ENCODE measurements around the gene ALOX15B.

The ALOX15B gene

DNA sequence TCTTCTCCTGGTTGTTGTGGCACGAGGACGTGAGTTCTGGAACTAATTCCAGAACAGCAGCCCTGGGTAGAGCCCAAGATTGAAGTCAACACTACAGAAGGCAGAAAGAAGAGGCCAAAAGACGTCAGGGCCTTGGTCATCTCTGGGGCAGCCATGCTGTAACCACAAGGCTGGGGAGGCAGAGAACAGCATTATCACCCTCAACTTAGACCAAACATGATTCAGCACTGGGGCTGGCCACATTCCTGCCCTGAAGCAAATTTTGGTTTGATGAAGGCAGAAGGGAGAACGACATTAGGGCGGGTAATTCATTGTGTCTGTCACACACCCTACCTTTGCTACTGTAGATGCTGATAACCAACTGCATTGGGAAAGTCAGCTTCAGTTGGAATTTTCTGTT is 9.7 kb upstream of the ALOX15B start:
- Histone ChIP-seq H3K4me3 (ENCODE audit: low read depth, low read length) (no peak overlapping the region), H3K27me3 (ENCODE audit: control insufficient read depth, insufficient read depth, low read length) (peaks cover 3% of the 10 kb centered on the region), H3K4me1 (ENCODE audit: control insufficient read depth, insufficient read depth, low read length) (peaks cover under 1% of the 10 kb centered on the region), H3K9ac (ENCODE audit: low read depth, low read length) (no peak overlapping the region), H3K36me3 (ENCODE audit: control insufficient read depth, insufficient read depth, low read length) (no peaks in the 10 kb centered on the region), H3K9me3 (ENCODE audit: control insufficient read depth, insufficient read depth, low read length) (no peaks in the 10 kb centered on the region)

DNA sequence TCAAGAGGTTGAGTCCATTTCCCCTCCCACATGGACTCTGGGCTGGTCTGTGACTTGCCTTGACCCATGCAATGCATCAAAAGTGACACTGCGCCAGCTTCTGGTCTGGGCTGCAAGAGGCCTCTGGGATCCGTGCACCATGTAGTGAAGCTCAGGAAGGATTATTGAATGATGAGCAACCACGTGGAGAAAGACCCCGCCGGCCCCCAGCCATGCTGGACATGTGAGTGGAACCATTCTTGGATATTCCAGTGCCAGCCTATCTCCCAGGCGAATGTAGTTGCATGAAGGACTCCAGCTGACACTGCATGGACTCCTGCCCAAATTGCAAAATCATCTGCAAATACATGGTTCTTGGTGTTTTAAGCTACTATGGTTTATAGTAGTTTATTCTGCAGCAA is 7.6 kb upstream of the ALOX15B start:
- Histone ChIP-seq H3K9ac (ENCODE audit: low read depth, low read length) (no peak overlapping the region), H3K27me3 (ENCODE audit: control insufficient read depth, insufficient read depth, low read length) (peaks cover 3% of the 10 kb centered on the region), H3K9me3 (ENCODE audit: control insufficient read depth, insufficient read depth, low read length) (no peaks in the 10 kb centered on the region), H3K4me3 (ENCODE audit: low read depth, low read length) (no peak overlapping the region), H3K36me3 (ENCODE audit: control insufficient read depth, insufficient read depth, low read length) (no peaks in the 10 kb centered on the region), H3K4me1 (ENCODE audit: control insufficient read depth, insufficient read depth, low read length) (no peaks in the 10 kb centered on the region)

DNA sequence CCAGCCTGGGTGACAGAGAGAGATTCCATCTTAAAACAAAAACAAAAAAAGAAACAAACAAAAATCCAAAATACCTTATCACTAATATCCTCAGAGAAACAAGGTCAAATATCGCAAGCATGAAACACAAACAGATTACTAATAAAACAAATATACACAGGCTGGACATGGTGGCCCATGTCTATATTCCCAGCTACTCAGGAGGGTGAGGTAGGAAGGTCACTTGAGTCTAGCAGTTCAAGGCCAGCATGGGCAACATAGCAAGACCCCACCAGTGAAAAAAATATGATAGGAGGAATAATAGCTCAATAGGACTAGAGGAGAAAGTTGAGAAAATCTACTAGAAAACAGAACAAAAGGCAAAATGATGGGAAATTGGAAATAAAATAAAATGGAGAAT is 6.9 kb upstream of the ALOX15B start:
- Histone ChIP-seq H3K9ac (ENCODE audit: low read depth, low read length) (no peak overlapping the region), H3K9me3 (ENCODE audit: control insufficient read depth, insufficient read depth, low read length) (no peaks in the 10 kb centered on the region), H3K4me1 (ENCODE audit: control insufficient read depth, insufficient read depth, low read length) (no peaks in the 10 kb centered on the region), H3K4me3 (ENCODE audit: low read depth, low read length) (no peak overlapping the region), H3K36me3 (ENCODE audit: control insufficient read depth, insufficient read depth, low read length) (no peaks in the 10 kb centered on the region), H3K27me3 (ENCODE audit: control insufficient read depth, insufficient read depth, low read length) (peaks cover 3% of the 10 kb centered on the region)

DNA sequence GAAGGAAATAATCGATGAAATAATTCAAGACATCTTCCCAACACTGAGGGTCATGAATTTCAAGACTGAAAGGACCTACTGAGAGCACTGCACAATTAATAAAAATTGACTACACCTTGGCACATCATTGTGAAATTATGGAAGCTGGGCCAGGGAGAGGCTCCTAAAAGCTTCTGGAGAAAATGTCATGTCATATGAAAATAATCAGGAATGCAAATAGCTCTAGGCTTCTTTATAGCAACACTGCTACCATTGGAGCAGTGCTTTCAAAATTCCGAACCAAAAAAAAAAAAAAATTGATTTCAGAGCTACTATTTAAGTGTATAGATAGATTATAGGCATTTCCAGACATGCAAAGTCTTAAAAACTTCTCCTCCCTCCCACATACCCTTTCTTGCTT is 6.4 kb upstream of the ALOX15B start:
- Histone ChIP-seq H3K9ac (ENCODE audit: low read depth, low read length) (no peak overlapping the region), H3K27me3 (ENCODE audit: control insufficient read depth, insufficient read depth, low read length) (peaks cover 3% of the 10 kb centered on the region), H3K36me3 (ENCODE audit: control insufficient read depth, insufficient read depth, low read length) (no peaks in the 10 kb centered on the region), H3K4me3 (ENCODE audit: low read depth, low read length) (no peak overlapping the region), H3K4me1 (ENCODE audit: control insufficient read depth, insufficient read depth, low read length) (no peaks in the 10 kb centered on the region), H3K9me3 (ENCODE audit: control insufficient read depth, insufficient read depth, low read length) (no peaks in the 10 kb centered on the region)

DNA sequence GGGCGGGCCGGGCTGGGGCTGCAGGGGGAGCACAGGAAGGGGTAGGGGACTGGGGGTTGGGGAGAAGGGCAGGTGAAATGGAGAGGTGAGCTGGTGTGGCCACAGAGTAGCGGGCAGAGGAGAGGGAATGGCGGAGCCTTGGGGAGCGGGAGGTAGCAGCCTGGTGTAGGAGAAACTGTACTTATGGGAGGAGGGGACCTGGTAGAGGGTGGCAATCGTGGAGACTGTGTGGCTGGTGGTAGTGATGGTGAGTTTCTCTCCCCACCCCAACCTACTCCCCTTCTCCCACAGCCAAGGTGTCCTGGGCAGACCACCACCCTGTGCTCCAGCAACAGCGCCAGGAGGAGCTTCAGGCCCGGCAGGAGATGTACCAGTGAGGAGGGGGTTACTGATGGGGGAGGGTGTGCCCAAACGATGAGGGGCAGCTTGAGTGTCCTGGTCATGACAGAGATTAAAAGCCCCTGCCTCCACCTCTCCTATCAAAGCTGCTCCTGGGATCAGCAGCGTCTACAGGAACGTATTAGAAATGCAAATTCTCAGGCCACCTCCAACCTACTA is 831 bp downstream of the ALOX15B start:
- Histone ChIP-seq H3K9me3 (ENCODE audit: control insufficient read depth, insufficient read depth, low read length) (no peaks in the 10 kb centered on the region), H3K9ac (ENCODE audit: low read depth, low read length) (no peak overlapping the region), H3K36me3 (ENCODE audit: control insufficient read depth, insufficient read depth, low read length) (no peaks in the 10 kb centered on the region), H3K27me3 (ENCODE audit: control insufficient read depth, insufficient read depth, low read length) (peaks cover 9% of the 10 kb centered on the region), H3K4me1 (ENCODE audit: control insufficient read depth, insufficient read depth, low read length) (no peaks in the 10 kb centered on the region), H3K4me3 (ENCODE audit: low read depth, low read length) (peak overlapping the region; percentile 36)

DNA sequence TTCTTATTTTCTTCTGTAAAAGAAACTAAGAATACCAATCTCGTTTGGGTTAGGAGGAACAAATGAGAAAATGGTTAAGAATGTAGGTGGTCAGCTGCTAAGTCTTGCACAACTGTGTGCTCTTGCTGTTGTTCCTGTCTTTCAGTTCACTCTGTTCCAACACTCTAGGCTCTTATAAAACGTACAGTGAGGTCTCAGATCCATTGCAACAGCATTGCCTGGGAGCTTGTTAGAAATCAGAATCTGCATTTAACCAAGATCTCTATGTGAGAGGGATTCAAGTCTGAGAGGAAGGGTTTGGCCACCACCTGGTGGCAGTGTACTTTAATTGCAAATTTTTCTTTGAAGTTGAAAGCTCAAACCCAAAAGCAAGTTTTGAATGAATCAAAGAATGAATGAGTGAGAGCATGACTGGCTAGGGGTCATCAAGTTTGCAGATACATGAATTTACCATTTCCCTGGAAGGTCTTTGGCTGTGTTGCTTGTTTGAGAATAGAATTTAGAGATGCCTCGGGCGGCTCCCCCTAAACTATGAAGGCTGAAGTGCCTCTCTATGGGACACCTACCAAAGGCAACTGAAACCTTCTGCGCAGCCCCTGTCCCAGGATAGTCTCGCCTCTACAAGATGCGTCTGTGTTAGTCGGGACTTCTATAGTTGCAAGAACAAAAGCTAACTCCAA is 2.5 kb downstream of the ALOX15B start:
- H3K27me3 ChIP-seq (ENCODE audit: control insufficient read depth, insufficient read depth, low read length) = peaks cover 9% of the 10 kb centered on the region
- H3K4me3 ChIP-seq (ENCODE audit: low read depth, low read length) = no peak overlapping the region
- H3K9me3 ChIP-seq (ENCODE audit: control insufficient read depth, insufficient read depth, low read length) = no peaks in the 10 kb centered on the region
- H3K9ac ChIP-seq (ENCODE audit: low read depth, low read length) = no peak overlapping the region
- no peaks in the 10 kb centered on the region for H3K36me3 ChIP-seq (ENCODE audit: control insufficient read depth, insufficient read depth, low read length)
- no peaks in the 10 kb centered on the region for H3K4me1 ChIP-seq (ENCODE audit: control insufficient read depth, insufficient read depth, low read length)

DNA sequence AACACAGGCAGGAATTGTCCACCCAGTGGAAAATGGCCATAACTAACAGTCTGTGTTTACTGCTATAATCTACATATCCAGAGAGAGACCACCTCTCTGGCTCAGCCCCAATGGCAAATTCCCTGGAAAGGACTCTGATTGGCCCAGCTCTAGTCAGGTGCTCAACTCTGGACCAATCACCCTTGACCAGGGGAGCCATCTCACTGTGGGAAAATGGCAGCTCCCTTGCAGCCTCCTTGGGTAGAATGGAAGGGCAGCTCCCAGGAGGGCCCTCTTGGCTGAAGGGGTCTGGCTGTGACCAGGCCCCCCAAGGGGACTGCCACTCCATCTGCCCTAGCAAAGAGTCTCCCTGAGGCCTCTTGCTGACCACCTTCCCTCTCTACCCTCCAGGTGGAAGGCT is 3.1 kb downstream of the ALOX15B start:
- H3K4me1 ChIP-seq (ENCODE audit: control insufficient read depth, insufficient read depth, low read length) = no peaks in the 10 kb centered on the region
- H3K9ac ChIP-seq (ENCODE audit: low read depth, low read length) = no peak overlapping the region
- peaks cover 9% of the 10 kb centered on the region for H3K27me3 ChIP-seq (ENCODE audit: control insufficient read depth, insufficient read depth, low read length)
- H3K9me3 ChIP-seq (ENCODE audit: control insufficient read depth, insufficient read depth, low read length) = no peaks in the 10 kb centered on the region
- no peaks in the 10 kb centered on the region for H3K36me3 ChIP-seq (ENCODE audit: control insufficient read depth, insufficient read depth, low read length)
- no peak overlapping the region for H3K4me3 ChIP-seq (ENCODE audit: low read depth, low read length)

DNA sequence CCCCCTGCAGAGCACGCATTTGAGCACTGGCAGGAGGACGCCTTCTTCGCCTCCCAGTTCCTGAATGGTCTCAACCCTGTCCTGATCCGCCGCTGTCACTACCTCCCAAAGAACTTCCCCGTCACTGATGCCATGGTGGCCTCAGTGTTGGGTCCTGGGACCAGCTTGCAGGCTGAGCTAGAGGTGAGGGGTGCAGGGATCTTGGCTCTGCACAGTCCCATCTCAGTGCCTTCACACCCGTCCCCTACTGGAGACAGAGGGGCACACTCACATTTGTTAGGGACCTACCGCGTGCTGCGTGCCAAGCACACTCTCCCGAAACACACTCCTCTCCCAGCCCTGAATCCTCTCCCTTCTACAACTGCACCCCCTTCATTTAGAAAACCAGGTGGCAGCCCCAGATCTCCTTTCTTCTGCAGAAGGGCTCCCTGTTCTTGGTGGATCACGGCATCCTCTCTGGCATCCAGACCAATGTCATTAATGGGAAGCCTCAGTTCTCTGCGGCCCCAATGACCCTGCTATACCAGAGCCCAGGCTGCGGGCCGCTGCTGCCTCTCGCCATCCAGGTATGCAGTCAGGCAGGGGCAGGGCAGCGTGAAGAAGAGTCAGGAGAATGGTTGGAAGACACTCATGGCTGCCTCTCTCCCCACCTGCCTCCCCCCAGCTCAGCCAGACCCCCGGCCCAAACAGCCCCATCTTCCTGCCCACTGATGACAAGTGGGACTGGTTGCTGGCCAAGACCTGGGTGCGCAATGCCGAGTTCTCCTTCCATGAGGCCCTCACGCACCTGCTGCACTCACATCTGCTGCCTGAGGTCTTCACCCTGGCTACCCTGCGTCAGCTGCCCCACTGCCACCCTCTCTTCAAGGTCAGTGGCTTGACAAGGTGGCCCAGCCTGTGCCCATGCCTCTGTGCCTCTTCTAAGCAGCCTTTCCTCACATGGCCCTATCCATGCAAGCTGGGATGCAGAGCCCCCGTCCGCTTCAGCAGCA is 6.3 kb downstream of the ALOX15B start:
- no peaks in the 10 kb centered on the region for H3K4me1 ChIP-seq (ENCODE audit: control insufficient read depth, insufficient read depth, low read length)
- H3K36me3 ChIP-seq (ENCODE audit: control insufficient read depth, insufficient read depth, low read length) = no peaks in the 10 kb centered on the region
- H3K4me3 ChIP-seq (ENCODE audit: low read depth, low read length) = no peak overlapping the region
- H3K27me3 ChIP-seq (ENCODE audit: control insufficient read depth, insufficient read depth, low read length) = peaks cover 4% of the 10 kb centered on the region
- H3K9ac ChIP-seq (ENCODE audit: low read depth, low read length) = no peak overlapping the region
- no peaks in the 10 kb centered on the region for H3K9me3 ChIP-seq (ENCODE audit: control insufficient read depth, insufficient read depth, low read length)

DNA sequence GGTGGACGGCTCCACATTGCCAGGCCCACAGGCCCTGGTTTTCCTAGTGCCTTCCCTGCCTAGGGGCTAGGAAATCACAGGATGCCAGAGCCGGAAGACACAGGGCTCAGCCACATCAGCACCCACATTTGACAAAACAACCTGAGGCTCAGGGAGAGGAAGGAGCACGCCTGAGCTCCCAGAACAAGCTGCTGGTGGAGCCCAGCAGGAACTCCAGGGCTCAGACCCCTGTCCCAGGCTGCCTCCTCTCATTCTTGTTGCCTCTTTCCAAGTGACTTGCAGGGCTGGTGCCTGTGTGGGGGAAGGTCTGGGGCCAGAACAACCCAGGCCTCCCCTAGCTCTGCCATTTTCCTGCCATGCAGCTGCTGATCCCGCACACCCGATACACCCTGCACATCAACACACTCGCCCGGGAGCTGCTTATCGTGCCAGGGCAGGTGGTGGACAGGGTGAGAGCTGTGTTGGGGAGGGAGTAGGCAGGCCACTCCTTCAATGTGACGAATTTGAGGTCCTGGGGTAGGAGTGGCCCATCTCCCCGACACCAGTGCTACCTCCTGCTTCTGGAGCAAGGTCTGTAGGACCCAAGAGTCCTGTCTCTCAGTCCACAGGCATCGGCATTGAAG is 7.6 kb downstream of the ALOX15B start:
- H3K9ac ChIP-seq (ENCODE audit: low read depth, low read length) = no peak overlapping the region
- no peaks in the 10 kb centered on the region for H3K27me3 ChIP-seq (ENCODE audit: control insufficient read depth, insufficient read depth, low read length)
- no peaks in the 10 kb centered on the region for H3K36me3 ChIP-seq (ENCODE audit: control insufficient read depth, insufficient read depth, low read length)
- H3K4me3 ChIP-seq (ENCODE audit: low read depth, low read length) = no peak overlapping the region
- no peaks in the 10 kb centered on the region for H3K4me1 ChIP-seq (ENCODE audit: control insufficient read depth, insufficient read depth, low read length)
- no peaks in the 10 kb centered on the region for H3K9me3 ChIP-seq (ENCODE audit: control insufficient read depth, insufficient read depth, low read length)

DNA sequence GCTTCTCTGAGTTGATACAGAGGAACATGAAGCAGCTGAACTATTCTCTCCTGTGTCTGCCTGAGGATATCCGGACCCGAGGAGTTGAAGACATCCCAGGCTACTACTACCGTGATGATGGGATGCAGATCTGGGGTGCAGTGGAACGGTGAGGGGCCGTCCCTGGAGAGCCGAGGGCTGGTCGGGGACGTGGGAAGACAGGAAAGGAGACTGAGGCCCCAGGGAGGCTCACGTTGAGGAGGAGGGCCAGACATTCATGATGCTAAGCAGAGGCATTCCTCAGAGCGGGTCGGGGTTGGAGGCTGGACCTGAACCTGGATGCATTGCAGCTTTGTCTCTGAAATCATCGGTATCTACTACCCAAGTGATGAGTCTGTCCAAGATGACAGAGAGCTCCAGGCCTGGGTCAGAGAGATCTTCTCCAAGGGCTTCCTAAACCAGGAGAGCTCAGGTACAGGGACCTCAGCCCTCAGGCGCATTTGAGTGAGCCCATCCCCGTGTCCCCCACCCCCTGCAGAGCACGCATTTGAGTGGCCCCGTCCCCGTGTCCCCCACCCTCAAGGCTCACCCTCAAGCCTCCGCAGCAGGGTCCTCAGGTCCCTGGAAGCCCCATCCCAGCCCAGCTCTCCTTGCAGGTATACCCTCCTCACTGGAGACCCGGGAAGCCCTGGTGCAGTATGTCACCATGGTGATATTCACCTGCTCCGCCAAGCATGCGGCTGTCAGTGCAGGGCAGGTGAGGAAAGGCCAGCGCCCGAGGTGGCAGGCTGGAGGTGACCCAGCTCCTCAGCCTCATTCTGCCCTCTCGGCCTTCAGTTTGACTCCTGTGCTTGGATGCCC is 8.3 kb downstream of the ALOX15B start:
- Histone ChIP-seq H3K27me3 (ENCODE audit: control insufficient read depth, insufficient read depth, low read length) (peaks cover 1% of the 10 kb centered on the region), H3K4me1 (ENCODE audit: control insufficient read depth, insufficient read depth, low read length) (no peaks in the 10 kb centered on the region), H3K9ac (ENCODE audit: low read depth, low read length) (no peak overlapping the region), H3K36me3 (ENCODE audit: control insufficient read depth, insufficient read depth, low read length) (no peaks in the 10 kb centered on the region), H3K9me3 (ENCODE audit: control insufficient read depth, insufficient read depth, low read length) (no peaks in the 10 kb centered on the region), H3K4me3 (ENCODE audit: low read depth, low read length) (no peak overlapping the region)

DNA sequence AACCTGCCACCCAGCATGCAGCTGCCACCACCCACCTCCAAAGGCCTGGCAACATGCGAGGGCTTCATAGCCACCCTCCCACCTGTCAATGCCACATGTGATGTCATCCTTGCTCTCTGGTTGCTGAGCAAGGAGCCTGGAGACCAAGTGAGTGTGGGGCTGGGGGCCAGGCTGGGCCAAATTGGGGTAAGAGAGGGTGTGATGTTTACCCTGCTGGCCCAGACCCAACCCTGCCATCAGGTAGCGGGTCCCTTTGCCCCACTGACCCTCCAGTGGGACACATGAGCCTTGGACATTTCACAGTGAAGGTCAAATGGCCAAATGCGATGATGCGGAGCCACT is 8.9 kb downstream of the ALOX15B start:
- no peak overlapping the region for H3K9ac ChIP-seq (ENCODE audit: low read depth, low read length)
- no peaks in the 10 kb centered on the region for H3K9me3 ChIP-seq (ENCODE audit: control insufficient read depth, insufficient read depth, low read length)
- no peaks in the 10 kb centered on the region for H3K4me1 ChIP-seq (ENCODE audit: control insufficient read depth, insufficient read depth, low read length)
- peaks cover 2% of the 10 kb centered on the region for H3K27me3 ChIP-seq (ENCODE audit: control insufficient read depth, insufficient read depth, low read length)
- H3K36me3 ChIP-seq (ENCODE audit: control insufficient read depth, insufficient read depth, low read length) = no peaks in the 10 kb centered on the region
- H3K4me3 ChIP-seq (ENCODE audit: low read depth, low read length) = no peak overlapping the region
